Measurements from ENCODE around the gene NUDT21. TPM values are rescaled to one million over a fixed set of nuclear protein-coding genes. Genes with fewer than 3 reads are reported as not detected.

Gene NUDT21
- total and polyA plus RNA-seq, 2 of the 8 experiments (the other 6 are each of a cell fraction or from before 2014, with no cell fraction given) = 78.1 to 277 TPM

DNA sequence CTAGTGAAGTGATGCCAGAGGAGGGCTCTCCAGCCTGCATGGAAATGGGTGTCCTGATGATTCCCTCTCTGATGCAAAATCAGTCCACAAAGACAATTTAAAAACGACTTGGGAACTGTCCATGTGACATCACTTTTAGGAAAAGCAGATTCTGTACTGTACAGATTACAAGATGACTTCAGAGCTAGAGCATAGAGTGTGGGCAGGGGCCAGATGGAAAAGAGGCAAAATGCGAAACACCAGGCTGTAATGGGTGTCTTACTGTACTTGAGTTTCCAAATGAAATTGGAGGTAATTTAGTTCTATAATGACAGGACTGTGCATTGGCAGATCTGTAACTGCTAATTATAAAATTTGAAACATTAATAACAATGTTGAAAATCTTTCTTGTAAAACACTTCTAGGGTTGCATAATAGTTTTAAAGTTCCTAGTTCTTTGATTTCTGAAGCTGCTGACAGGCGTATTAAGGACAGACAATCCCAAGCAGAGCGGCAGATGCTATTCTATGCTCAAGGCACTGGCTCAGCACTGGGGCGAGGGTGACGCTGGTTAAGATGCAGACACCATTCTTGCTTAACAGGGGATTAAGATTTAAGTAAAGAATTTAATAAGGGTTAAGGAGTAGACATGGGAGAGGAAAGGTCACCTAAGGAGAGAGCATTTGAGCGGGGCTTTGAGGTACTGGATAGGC lies 29.8 kb upstream of the NUDT21 start (continued):
- TF ChIP-seq, protein P1, sequence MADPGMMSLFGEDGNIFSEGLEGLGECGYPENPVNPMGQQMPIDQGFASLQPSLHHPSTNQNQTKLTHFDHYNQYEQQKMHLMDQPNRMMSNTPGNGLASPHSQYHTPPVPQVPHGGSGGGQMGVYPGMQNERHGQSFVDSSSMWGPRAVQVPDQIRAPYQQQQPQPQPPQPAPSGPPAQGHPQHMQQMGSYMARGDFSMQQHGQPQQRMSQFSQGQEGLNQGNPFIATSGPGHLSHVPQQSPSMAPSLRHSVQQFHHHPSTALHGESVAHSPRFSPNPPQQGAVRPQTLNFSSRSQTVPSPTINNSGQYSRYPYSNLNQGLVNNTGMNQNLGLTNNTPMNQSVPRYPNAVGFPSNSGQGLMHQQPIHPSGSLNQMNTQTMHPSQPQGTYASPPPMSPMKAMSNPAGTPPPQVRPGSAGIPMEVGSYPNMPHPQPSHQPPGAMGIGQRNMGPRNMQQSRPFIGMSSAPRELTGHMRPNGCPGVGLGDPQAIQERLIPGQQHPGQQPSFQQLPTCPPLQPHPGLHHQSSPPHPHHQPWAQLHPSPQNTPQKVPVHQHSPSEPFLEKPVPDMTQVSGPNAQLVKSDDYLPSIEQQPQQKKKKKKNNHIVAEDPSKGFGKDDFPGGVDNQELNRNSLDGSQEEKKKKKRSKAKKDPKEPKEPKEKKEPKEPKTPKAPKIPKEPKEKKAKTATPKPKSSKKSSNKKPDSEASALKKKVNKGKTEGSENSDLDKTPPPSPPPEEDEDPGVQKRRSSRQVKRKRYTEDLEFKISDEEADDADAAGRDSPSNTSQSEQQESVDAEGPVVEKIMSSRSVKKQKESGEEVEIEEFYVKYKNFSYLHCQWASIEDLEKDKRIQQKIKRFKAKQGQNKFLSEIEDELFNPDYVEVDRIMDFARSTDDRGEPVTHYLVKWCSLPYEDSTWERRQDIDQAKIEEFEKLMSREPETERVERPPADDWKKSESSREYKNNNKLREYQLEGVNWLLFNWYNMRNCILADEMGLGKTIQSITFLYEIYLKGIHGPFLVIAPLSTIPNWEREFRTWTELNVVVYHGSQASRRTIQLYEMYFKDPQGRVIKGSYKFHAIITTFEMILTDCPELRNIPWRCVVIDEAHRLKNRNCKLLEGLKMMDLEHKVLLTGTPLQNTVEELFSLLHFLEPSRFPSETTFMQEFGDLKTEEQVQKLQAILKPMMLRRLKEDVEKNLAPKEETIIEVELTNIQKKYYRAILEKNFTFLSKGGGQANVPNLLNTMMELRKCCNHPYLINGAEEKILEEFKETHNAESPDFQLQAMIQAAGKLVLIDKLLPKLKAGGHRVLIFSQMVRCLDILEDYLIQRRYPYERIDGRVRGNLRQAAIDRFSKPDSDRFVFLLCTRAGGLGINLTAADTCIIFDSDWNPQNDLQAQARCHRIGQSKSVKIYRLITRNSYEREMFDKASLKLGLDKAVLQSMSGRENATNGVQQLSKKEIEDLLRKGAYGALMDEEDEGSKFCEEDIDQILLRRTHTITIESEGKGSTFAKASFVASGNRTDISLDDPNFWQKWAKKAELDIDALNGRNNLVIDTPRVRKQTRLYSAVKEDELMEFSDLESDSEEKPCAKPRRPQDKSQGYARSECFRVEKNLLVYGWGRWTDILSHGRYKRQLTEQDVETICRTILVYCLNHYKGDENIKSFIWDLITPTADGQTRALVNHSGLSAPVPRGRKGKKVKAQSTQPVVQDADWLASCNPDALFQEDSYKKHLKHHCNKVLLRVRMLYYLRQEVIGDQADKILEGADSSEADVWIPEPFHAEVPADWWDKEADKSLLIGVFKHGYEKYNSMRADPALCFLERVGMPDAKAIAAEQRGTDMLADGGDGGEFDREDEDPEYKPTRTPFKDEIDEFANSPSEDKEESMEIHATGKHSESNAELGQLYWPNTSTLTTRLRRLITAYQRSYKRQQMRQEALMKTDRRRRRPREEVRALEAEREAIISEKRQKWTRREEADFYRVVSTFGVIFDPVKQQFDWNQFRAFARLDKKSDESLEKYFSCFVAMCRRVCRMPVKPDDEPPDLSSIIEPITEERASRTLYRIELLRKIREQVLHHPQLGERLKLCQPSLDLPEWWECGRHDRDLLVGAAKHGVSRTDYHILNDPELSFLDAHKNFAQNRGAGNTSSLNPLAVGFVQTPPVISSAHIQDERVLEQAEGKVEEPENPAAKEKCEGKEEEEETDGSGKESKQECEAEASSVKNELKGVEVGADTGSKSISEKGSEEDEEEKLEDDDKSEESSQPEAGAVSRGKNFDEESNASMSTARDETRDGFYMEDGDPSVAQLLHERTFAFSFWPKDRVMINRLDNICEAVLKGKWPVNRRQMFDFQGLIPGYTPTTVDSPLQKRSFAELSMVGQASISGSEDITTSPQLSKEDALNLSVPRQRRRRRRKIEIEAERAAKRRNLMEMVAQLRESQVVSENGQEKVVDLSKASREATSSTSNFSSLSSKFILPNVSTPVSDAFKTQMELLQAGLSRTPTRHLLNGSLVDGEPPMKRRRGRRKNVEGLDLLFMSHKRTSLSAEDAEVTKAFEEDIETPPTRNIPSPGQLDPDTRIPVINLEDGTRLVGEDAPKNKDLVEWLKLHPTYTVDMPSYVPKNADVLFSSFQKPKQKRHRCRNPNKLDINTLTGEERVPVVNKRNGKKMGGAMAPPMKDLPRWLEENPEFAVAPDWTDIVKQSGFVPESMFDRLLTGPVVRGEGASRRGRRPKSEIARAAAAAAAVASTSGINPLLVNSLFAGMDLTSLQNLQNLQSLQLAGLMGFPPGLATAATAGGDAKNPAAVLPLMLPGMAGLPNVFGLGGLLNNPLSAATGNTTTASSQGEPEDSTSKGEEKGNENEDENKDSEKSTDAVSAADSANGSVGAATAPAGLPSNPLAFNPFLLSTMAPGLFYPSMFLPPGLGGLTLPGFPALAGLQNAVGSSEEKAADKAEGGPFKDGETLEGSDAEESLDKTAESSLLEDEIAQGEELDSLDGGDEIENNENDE (IDR thresholded peaks at IDR 0.05; ENCODE audit: insufficient replicate concordance, low read length) = no peak

Measured in H1 (cell line).